Peyer's patch (tissue), 4 donors: ENCODE results near the gene TOMM7.

Experiments
- CTCF ChIP-seq, 6 experiments: fragments of 450-650 bp in 4 of 6; fragments of 200-600 bp in 2 of 6; sonication (generic) in 1 of 6; IDR thresholded peaks; one replicate each; pipeline ENCODE4 v1.5.1; 2017 to 2019; ENCODE audit warnings: antibody characterized with exemption in 6 of 6, mild to moderate bottlenecking in 3 of 6, moderate library complexity in 1 of 6
- POLR2A ChIP-seq, 2 donors: fragments of 450-650 bp; IDR thresholded peaks; one replicate each; pipeline ENCODE4 v1.5.1; 2017; ENCODE audit warnings: antibody characterized with exemption in 2 of 2, mild to moderate bottlenecking in 2 of 2, moderate library complexity in 2 of 2

- no peak for TF ChIP-seq POLR2A (IDR thresholded peaks at IDR 0.05)
- TF ChIP-seq CTCF (IDR thresholded peaks at IDR 0.05), result no peak
These were observed 37.1 kb upstream of the TOMM7 start for GRCh38 chr7:22859641-22860290.
